ENCODE measurements around the gene SF3B4.

Gene SF3B4

DNA sequence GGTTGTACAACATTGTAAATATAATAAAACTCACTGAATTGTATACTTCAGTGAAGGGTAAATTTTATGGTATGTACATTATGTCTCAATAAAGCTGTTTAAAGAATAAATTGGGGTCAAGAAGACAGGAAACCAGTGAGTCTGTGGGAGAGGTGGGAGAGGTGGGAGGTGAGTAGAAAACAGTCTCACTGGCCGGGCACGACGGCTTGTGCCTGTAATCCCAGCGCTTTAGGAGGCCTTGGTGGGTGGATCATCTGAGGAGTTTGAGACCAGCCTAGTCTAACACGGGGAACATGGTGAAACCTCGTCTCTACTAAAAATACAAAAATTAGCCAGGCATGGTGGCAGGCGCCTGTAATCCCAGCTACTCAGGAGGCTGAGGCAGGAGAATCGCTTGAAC is 4.9 kb upstream of the SF3B4 start:
- peaks cover 4% of the 10 kb centered on the region for H3K79me2 ChIP-seq (ENCODE audit: insufficient read depth, low read depth)
- TF ChIP-seq, protein P1, sequence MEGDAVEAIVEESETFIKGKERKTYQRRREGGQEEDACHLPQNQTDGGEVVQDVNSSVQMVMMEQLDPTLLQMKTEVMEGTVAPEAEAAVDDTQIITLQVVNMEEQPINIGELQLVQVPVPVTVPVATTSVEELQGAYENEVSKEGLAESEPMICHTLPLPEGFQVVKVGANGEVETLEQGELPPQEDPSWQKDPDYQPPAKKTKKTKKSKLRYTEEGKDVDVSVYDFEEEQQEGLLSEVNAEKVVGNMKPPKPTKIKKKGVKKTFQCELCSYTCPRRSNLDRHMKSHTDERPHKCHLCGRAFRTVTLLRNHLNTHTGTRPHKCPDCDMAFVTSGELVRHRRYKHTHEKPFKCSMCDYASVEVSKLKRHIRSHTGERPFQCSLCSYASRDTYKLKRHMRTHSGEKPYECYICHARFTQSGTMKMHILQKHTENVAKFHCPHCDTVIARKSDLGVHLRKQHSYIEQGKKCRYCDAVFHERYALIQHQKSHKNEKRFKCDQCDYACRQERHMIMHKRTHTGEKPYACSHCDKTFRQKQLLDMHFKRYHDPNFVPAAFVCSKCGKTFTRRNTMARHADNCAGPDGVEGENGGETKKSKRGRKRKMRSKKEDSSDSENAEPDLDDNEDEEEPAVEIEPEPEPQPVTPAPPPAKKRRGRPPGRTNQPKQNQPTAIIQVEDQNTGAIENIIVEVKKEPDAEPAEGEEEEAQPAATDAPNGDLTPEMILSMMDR (conservative IDR thresholded peaks at IDR 0.05; ENCODE audit: low read depth, low read length), result no peak
- H3K36me3 ChIP-seq (ENCODE audit: insufficient read depth), result no peaks in the 10 kb centered on the region
- H3K4me1 ChIP-seq (ENCODE audit: low read depth, poor library complexity, severe bottlenecking), result peaks cover 22% of the 10 kb centered on the region
- no peaks in the 10 kb centered on the region for H4K20me1 ChIP-seq (ENCODE audit: insufficient read depth)
- H3K4me3 ChIP-seq (IDR thresholded peaks at IDR 0.05; ENCODE audit: insufficient read depth, low read depth, low read length), result no peak overlapping the region
- no peak overlapping the region for H3K9ac ChIP-seq
- no peak overlapping the region for H2AFZ ChIP-seq (ENCODE audit: low read depth)
- no peak overlapping the region for H3K4me2 ChIP-seq
- no peak overlapping the region for H3K27ac ChIP-seq
- no peaks in the 10 kb centered on the region for H3K27me3 ChIP-seq (ENCODE audit: insufficient read depth, low read depth)

DNA sequence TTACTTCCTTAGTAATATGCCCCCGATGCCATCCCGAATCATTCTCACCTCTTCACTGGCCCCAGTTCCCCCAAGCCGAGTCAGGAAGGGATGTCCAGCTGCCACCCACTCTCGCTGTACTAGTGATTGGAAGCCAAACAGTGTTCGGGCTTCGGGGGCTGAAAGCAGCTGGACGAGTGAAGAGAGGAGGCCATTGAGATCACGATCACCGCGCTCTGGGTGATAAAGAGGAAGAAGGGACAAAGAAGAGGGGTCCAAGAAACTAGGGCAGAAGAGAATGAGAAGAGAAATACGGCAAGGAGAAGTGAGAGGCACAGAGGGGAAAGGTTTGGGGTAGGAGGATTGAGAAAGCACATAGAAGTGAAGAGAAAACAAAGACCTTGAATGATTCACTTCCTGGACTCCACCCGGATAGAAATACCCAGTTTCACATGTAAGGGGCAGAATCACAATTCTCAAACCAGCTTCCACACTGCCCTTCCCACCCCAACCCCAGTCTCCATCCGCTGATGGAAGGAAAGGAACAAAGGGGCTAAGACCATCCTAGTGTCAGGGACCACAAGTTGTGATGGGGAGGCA is 3.7 kb upstream of the SF3B4 start:
- peaks cover 1% of the 10 kb centered on the region; the same call in 1 of the 2 replicates for H3K36me3 ChIP-seq (ENCODE audit: insufficient read depth)
- no peak overlapping the region for H3K27ac ChIP-seq
- H2AFZ ChIP-seq (ENCODE audit: low read depth), result no peak overlapping the region
- no peak overlapping the region for H3K4me2 ChIP-seq
- H3K79me2 ChIP-seq (ENCODE audit: insufficient read depth, low read depth), result peaks cover 15% of the 10 kb centered on the region
- TF ChIP-seq, protein P1 (conservative IDR thresholded peaks at IDR 0.05; ENCODE audit: low read depth, low read length), result no peak
- H3K9ac ChIP-seq, result no peak overlapping the region
- H3K27me3 ChIP-seq (ENCODE audit: insufficient read depth, low read depth), result no peaks in the 10 kb centered on the region
- H3K4me1 ChIP-seq (ENCODE audit: low read depth, poor library complexity, severe bottlenecking), result peaks cover 17% of the 10 kb centered on the region
- H4K20me1 ChIP-seq (ENCODE audit: insufficient read depth), result no peaks in the 10 kb centered on the region
- no peak overlapping the region for H3K4me3 ChIP-seq (IDR thresholded peaks at IDR 0.05; ENCODE audit: insufficient read depth, low read depth, low read length)

DNA sequence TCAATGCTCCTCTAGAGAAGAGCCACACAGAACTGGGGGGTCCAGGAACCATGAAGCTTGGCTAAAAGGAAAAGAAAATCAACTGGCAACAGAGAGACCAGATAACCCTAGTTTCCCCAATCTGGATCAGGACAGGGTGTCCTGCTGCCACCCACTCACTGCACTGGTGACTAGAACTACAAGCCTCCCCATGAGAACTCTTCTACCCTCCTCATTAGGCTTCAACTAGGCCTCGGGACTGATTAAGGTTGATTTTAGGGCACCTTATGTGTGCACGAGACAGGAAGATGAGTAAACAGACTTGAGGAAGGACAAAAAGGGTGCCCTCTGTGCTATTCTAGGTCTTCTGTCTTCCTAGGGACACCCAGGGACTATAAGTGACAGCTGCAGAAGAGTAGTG is 2.3 kb upstream of the SF3B4 start:
- H3K4me1 ChIP-seq (ENCODE audit: low read depth, poor library complexity, severe bottlenecking), result peaks cover 32% of the 10 kb centered on the region
- TF ChIP-seq, protein P1 (conservative IDR thresholded peaks at IDR 0.05; ENCODE audit: low read depth, low read length), result no peak
- peaks cover 15% of the 10 kb centered on the region; the same call in 1 of the 2 replicates for H3K36me3 ChIP-seq (ENCODE audit: insufficient read depth)
- H3K4me2 ChIP-seq, result no peak overlapping the region
- H3K27ac ChIP-seq, result no peak overlapping the region
- peaks cover 30% of the 10 kb centered on the region for H3K79me2 ChIP-seq (ENCODE audit: insufficient read depth, low read depth)
- no peak overlapping the region for H2AFZ ChIP-seq (ENCODE audit: low read depth)
- no peaks in the 10 kb centered on the region for H4K20me1 ChIP-seq (ENCODE audit: insufficient read depth)
- H3K9ac ChIP-seq, result no peak overlapping the region
- H3K4me3 ChIP-seq (IDR thresholded peaks at IDR 0.05; ENCODE audit: insufficient read depth, low read depth, low read length), result no peak overlapping the region
- no peaks in the 10 kb centered on the region for H3K27me3 ChIP-seq (ENCODE audit: insufficient read depth, low read depth)

DNA sequence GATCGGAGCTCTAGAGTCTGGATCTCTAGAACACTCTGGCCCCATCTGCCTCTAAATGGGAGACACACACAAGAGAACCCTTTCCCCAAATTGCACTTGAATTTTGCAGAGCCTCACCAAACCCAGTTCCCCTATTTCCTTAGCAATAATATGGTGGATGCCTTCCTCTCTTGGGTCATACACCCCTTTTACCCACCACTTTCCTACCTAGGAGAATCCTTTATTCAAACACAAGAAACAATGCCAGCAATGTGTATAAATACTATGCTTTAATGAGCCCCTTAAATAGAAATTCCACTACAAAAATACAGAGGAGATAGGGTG is 760 bp upstream of the SF3B4 start:
- peak overlapping the region; percentile 100 for H3K4me3 ChIP-seq (IDR thresholded peaks at IDR 0.05; ENCODE audit: insufficient read depth, low read depth, low read length)
- H3K36me3 ChIP-seq (ENCODE audit: insufficient read depth), result peaks cover 27% of the 10 kb centered on the region; the same call in 1 of the 2 replicates
- H3K27ac ChIP-seq, result peak overlapping the region; percentile 77
- TF ChIP-seq, protein P1 (conservative IDR thresholded peaks at IDR 0.05; ENCODE audit: low read depth, low read length), result no peak
- H4K20me1 ChIP-seq (ENCODE audit: insufficient read depth), result no peaks in the 10 kb centered on the region
- H3K4me2 ChIP-seq, result peak overlapping the region; percentile 80
- peaks cover 33% of the 10 kb centered on the region for H3K4me1 ChIP-seq (ENCODE audit: low read depth, poor library complexity, severe bottlenecking)
- H2AFZ ChIP-seq (ENCODE audit: low read depth), result peak overlapping the region; percentile 47
- H3K9ac ChIP-seq, result peak overlapping the region; percentile 75
- peaks cover 37% of the 10 kb centered on the region for H3K79me2 ChIP-seq (ENCODE audit: insufficient read depth, low read depth)
- no peaks in the 10 kb centered on the region for H3K27me3 ChIP-seq (ENCODE audit: insufficient read depth, low read depth)

Data from KMS-11 (cell line).